ENCODE results near the gene TBXA2R. TPM values are rescaled to one million over a fixed set of nuclear protein-coding genes. Genes with fewer than 3 reads are reported as not detected.

Gene TBXA2R
- total RNA-seq, 1 donor from 2014 or later: 4.7 TPM

DNA sequence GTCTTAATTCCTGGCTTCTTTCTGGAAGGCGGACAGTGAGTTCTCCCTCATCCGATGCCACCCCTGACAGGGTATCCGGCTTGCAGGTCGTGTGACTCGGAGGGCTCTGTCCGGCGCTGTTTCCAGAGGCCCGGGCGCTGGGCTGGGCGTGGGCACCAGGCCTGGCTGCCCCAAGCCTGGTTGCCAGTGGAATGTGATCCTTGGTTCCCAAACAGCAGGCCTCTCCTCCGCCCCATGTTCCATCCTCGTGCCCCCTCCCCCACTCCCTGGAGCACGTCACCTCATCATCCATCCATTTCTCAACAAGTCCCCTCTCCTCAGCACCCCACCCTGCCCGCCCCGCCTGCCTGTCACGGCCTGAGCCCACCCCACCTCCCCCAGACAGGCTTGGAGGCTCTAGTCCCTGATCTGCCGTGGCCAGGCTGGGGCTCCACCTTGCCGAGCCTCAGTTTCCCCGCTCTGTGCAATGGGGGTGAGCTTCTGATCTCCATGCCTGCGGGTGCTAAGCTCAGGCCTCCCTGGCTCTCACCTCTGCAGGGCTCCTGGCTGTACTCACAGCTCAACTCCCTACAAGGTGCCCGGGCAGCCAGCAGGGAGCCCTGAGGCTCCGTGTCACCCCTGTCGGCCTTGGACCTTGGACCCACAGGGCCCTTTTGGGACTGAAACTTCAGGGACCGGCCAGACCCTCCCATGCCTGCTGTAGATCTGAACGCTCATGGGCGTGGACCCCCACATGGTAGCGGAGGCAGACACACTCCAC, 2.3 kb downstream of the TBXA2R start:
- no peak overlapping the region for H3K4me3 ChIP-seq
- TF ChIP-seq, protein P1, sequence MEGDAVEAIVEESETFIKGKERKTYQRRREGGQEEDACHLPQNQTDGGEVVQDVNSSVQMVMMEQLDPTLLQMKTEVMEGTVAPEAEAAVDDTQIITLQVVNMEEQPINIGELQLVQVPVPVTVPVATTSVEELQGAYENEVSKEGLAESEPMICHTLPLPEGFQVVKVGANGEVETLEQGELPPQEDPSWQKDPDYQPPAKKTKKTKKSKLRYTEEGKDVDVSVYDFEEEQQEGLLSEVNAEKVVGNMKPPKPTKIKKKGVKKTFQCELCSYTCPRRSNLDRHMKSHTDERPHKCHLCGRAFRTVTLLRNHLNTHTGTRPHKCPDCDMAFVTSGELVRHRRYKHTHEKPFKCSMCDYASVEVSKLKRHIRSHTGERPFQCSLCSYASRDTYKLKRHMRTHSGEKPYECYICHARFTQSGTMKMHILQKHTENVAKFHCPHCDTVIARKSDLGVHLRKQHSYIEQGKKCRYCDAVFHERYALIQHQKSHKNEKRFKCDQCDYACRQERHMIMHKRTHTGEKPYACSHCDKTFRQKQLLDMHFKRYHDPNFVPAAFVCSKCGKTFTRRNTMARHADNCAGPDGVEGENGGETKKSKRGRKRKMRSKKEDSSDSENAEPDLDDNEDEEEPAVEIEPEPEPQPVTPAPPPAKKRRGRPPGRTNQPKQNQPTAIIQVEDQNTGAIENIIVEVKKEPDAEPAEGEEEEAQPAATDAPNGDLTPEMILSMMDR (IDR thresholded peaks at IDR 0.05): no peak

DNA sequence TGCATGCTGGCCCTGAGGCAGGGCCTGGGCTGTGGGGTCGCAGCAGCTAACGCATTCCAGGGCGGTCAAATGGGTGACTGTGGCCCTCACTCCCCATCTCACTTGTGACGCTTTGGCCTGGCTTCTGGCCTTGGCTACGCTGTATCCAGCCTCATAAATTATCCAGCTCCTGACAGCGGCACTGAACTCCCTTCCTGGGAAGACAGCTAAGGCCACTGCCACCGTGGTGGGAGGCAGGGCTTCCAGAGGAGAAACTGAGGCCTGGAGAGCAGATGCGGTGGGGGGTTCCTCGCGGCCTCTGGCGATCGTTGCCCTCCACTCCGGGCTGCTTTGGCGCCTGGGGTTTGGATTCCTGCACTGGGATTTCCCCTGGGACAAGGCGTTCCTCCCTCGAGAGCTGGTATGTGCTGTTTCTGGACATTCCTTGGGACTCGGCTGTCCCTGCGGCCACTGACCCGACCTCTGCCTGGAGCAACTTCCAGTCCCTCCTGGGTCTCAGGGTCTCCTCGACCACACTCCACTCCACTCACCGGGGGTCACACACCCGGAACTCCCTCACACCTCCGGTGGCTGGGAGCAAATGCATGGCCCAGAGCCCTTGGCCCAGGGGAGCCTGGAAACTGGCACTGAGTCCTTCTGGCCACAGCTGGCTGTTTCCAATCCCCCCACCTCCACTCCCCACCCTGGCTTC, 3.4 kb downstream of the TBXA2R start:
- no peak overlapping the region for H3K4me3 ChIP-seq
- DNase-seq: no peak
- ATAC-seq: no peak
- H3K4me1 ChIP-seq: peaks cover 22% of the 10 kb centered on the region
- H3K36me3 ChIP-seq: no peaks in the 10 kb centered on the region
- TF ChIP-seq, protein P1 (IDR thresholded peaks at IDR 0.05): no peak
- intact Hi-C loops (cut with DNase I): no loop called here
- H3K27me3 ChIP-seq: no peaks in the 10 kb centered on the region
- no peaks in the 10 kb centered on the region for H3K9me3 ChIP-seq
- peak overlapping the region; percentile 37 for H3K27ac ChIP-seq

More for the DNA sequence above, 2.3 kb downstream of the TBXA2R start:
- peaks cover 32% of the 10 kb centered on the region for H3K4me1 ChIP-seq
- H3K9me3 ChIP-seq: no peaks in the 10 kb centered on the region
- intact Hi-C loops (cut with DNase I): no loop called here
- no peak overlapping the region for H3K27ac ChIP-seq
- no peaks in the 10 kb centered on the region for H3K27me3 ChIP-seq
- H3K36me3 ChIP-seq: no peaks in the 10 kb centered on the region
- ATAC-seq: no peak
- no peak for DNase-seq

DNA sequence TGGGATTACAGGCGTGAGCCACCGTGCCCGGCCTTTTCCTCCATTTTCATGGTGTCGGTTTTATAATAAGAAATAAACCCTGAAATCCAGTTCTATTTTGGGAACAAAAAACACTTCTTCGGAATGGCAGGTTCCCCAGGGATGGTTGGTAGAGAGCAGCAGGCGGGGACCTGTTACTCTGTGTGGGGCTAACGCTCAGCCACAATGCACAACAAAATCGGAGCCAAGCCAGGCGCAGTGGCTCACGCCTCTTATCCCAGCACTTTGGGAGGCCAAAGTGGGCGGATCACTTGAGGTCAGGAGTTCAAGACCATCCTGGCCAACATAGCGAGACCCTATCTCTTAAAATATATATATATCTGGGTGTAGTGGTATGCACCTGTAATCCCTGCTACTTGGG, 5.7 kb downstream of the TBXA2R start:
- TF ChIP-seq, protein P1 (IDR thresholded peaks at IDR 0.05): no peak
- no peaks in the 10 kb centered on the region for H3K9me3 ChIP-seq
- no peak overlapping the region for H3K4me3 ChIP-seq
- no peaks in the 10 kb centered on the region for H3K27me3 ChIP-seq
- DNase-seq (no peak), ATAC-seq (no peak)
- H3K4me1 ChIP-seq: peaks cover 6% of the 10 kb centered on the region
- H3K36me3 ChIP-seq: no peaks in the 10 kb centered on the region
- intact Hi-C loops (cut with DNase I): no loop called here
- H3K27ac ChIP-seq: no peak overlapping the region

DNA sequence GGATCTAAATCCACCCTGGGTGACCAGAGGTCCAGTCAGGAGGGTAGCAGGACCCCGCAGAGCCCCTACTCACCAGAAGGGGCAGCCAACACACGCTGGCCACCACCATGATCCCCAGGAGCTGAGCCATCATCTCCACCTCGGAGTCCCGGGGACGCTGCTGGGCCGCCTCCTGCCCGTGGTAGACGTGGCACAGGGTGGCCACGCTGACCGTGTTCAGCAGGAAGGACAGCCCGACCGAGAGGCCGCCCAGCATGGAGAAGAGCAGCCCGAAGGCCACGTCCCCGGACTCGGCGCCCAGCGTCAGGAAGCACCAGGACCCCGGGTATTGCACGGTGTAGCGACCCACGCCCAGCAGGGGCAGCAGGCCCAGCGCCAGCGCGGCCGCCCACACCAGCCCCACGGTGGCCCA, 6.9 kb downstream of the TBXA2R start:
- DNase-seq: peak; percentile 62
- no peak overlapping the region for H3K4me3 ChIP-seq
- no peaks in the 10 kb centered on the region for H3K27me3 ChIP-seq
- no peak overlapping the region for H3K27ac ChIP-seq
- peaks cover 6% of the 10 kb centered on the region for H3K4me1 ChIP-seq
- intact Hi-C loops (cut with DNase I): no loop called here
- H3K9me3 ChIP-seq: no peaks in the 10 kb centered on the region
- ATAC-seq: no peak
- TF ChIP-seq, protein P1 (IDR thresholded peaks at IDR 0.05): no peak
- no peaks in the 10 kb centered on the region for H3K36me3 ChIP-seq

DNA sequence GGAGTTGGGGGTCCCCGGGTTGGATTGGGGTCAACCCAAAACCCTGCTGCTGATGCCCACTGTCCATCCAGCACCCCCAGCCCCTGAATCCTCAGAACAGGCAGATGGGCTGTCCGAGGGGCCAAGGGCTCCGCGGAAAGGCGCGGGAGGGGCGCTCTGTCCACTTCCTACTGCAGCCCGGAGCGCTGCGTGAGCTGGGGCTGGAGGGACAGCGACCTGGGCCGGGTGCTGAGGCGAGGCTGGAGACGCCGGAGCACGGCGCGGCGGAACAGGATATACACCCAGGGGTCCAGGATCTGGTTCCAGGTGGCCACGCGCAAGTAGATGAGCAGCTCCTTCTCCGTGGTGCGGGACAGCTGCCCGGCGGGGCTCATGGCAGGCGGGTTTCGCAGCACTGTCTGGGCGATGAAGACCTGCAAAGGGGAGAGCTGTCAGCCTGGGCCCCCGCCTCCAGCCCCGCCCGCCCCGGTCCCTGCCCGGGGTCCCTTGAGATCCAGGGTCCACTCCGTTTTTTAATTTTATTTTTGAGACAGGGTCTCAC, 11.1 kb downstream of the TBXA2R start:
- DNase-seq: no peak
- Histone ChIP-seq H3K27me3 (no peaks in the 10 kb centered on the region), H3K4me1 (no peaks in the 10 kb centered on the region), H3K9me3 (no peaks in the 10 kb centered on the region), H3K27ac (no peak overlapping the region), H3K36me3 (no peaks in the 10 kb centered on the region), H3K4me3 (no peak overlapping the region)
- ATAC-seq: no peak
- intact Hi-C loops (cut with DNase I): no loop called here
- TF ChIP-seq, protein P1 (IDR thresholded peaks at IDR 0.05): no peak

All from upper lobe of right lung (tissue), 1 donor.